Calu3 (cell line): ENCODE data around the gene LAMP1. TPM values are rescaled to one million over a fixed set of nuclear protein-coding genes. Genes with fewer than 3 reads are reported as not detected.

Experiments used
- BruUV-seq: library from RNA; stranded (reverse); fragments of 400-500 nt; replicated peaks from 2 replicates; lab custom pipeline; 2021; lab: Mats Ljungman, UMichigan
- CTCF ChIA-PET: fragments of 300-600 bp; sonication (Branson Sonifier 250); formaldehyde crosslinking; loops from one replicate; lab custom pipeline; 2022; ENCODE audit warnings: antibody characterized with exemption; lab: Charles Lee
- DNase-seq: peaks from one replicate; pipeline ENCODE4 v3.0.0; 2022
- H3K27ac Mint-ChIP-seq: one replicate; pipeline ENCODE4 v1.8.0; 2022; ENCODE audit warnings: mixed read lengths; ENCODE audit not compliant: unreplicated experiment
- H3K27me3 Mint-ChIP-seq: one replicate; pipeline ENCODE4 v1.8.0; 2022; ENCODE audit warnings: mixed read lengths; ENCODE audit not compliant: unreplicated experiment
- H3K36me3 Mint-ChIP-seq: one replicate; pipeline ENCODE4 v1.8.0; 2022; ENCODE audit warnings: mild to moderate bottlenecking, moderate library complexity, mixed read lengths; ENCODE audit not compliant: insufficient read depth, unreplicated experiment
- H3K4me1 Mint-ChIP-seq: one replicate; pipeline ENCODE4 v1.8.0; 2022; ENCODE audit warnings: mild to moderate bottlenecking, low read depth, mixed read lengths; ENCODE audit not compliant: unreplicated experiment
- H3K4me3 Mint-ChIP-seq: one replicate; pipeline ENCODE4 v1.8.0; 2022; ENCODE audit warnings: mild to moderate bottlenecking, low read depth, moderate library complexity, mixed read lengths; ENCODE audit not compliant: unreplicated experiment
- H3K9me3 Mint-ChIP-seq: one replicate; pipeline ENCODE4 v1.8.0; 2022; ENCODE audit warnings: low read depth, mixed read lengths; ENCODE audit not compliant: unreplicated experiment
- intact Hi-C: fragments of 100-400 bp; cut with micrococcal nuclease; formaldehyde crosslinking; loops from one replicate; pipeline ENCODE4 v1.10.0; 2022; ENCODE audit not compliant: unreplicated experiment
- total RNA-seq: library from RNA; stranded (reverse); gene quantifications from 2 replicates; pipeline ENCODE4 v1.2.3, GENCODE V29; 2022
- TF ChIP-seq, protein P1 (sequence below): fragments of 200-600 bp; IDR thresholded peaks from one replicate; pipeline ENCODE4 v1.8.0; 2022; ENCODE audit warnings: antibody characterized with exemption; ENCODE audit not compliant: unreplicated experiment

Gene LAMP1
- total RNA-seq, 1 experiment from 2014 or later: 70.7 TPM

- no peak overlapping the region for H3K27ac Mint-ChIP-seq
- no peaks in the 10 kb centered on the region for H3K4me1 Mint-ChIP-seq
- no peak for DNase-seq
- TF ChIP-seq, protein P1, sequence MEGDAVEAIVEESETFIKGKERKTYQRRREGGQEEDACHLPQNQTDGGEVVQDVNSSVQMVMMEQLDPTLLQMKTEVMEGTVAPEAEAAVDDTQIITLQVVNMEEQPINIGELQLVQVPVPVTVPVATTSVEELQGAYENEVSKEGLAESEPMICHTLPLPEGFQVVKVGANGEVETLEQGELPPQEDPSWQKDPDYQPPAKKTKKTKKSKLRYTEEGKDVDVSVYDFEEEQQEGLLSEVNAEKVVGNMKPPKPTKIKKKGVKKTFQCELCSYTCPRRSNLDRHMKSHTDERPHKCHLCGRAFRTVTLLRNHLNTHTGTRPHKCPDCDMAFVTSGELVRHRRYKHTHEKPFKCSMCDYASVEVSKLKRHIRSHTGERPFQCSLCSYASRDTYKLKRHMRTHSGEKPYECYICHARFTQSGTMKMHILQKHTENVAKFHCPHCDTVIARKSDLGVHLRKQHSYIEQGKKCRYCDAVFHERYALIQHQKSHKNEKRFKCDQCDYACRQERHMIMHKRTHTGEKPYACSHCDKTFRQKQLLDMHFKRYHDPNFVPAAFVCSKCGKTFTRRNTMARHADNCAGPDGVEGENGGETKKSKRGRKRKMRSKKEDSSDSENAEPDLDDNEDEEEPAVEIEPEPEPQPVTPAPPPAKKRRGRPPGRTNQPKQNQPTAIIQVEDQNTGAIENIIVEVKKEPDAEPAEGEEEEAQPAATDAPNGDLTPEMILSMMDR: no peak
- intact Hi-C loops: no loop called here
- CTCF ChIA-PET: no interaction called here
- H3K36me3 Mint-ChIP-seq: peaks cover 10% of the 10 kb centered on the region
- H3K4me3 Mint-ChIP-seq: no peak overlapping the region
- no peaks in the 10 kb centered on the region for H3K27me3 Mint-ChIP-seq
- H3K9me3 Mint-ChIP-seq: no peaks in the 10 kb centered on the region
- BruUV-seq: no TSS peak
Measured at GRCh38 chr13:113360446-113360845, 63.4 kb downstream of the LAMP1 start.

DNA sequence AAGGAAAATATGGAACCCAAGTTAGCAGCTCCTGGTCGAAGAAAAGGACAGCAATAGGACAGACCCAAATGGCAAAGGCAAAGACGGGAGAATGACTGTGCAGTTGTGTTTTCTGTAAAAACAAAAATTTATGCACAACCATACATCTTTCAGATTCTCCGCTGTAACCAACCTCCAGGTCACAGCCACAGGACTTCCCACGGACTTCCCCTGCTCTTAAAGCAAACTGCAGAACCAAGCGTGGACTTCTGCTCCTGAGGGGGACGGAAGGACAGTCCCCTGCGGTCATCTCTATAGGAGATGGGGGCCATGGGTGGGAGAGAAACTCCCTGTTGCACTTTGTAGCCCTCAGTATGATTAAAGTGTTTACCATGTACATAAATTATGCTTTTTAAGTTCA lies 64.4 kb downstream of the LAMP1 start:
- intact Hi-C loops: no loop called here
- DNase-seq: no peak
- H3K4me3 Mint-ChIP-seq: no peak overlapping the region
- peaks cover 10% of the 10 kb centered on the region for H3K36me3 Mint-ChIP-seq
- CTCF ChIA-PET: no interaction called here
- H3K4me1 Mint-ChIP-seq: no peaks in the 10 kb centered on the region
- no TSS peak for BruUV-seq
- H3K27ac Mint-ChIP-seq: no peak overlapping the region
- no peaks in the 10 kb centered on the region for H3K9me3 Mint-ChIP-seq
- H3K27me3 Mint-ChIP-seq: no peaks in the 10 kb centered on the region
- TF ChIP-seq, protein P1: no peak

DNA sequence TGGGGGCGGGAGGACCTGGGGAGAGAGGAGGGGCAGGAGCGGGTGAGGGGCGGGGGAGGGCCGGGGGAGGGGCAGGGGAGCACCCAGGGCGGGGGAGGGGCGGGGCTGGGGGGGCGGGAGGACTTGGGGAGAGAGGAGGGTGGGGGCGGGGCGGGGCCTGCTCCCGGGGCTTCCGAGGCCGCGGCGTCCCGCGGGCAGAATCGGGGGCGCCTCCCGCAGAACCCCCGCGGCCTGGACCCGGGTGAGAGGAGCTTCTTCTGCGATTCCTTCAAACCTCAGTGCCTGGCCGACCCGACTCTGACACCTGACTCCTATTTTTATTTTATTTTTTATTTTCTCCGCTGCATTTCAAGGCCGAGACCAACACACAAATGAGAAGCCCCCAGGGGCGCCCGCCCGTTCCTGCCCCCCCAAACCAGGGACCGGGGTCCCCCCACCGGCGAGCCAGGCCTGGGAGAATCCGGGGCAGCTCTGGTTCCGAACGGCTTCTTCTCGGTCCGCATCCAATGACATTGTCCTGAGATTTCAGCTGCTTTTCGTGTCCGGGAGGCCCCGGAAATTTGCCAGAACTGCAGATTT lies 67.4 kb downstream of the LAMP1 start:
- TF ChIP-seq, protein P1: no peak
- H3K4me1 Mint-ChIP-seq: no peaks in the 10 kb centered on the region
- H3K27ac Mint-ChIP-seq: no peak overlapping the region
- H3K9me3 Mint-ChIP-seq: no peaks in the 10 kb centered on the region
- H3K36me3 Mint-ChIP-seq: peaks cover 10% of the 10 kb centered on the region
- H3K27me3 Mint-ChIP-seq: no peaks in the 10 kb centered on the region
- BruUV-seq: no TSS peak
- intact Hi-C loops: no loop called here
- CTCF ChIA-PET: no interaction called here
- H3K4me3 Mint-ChIP-seq: no peak overlapping the region
- DNase-seq: no peak

- no TSS peak for BruUV-seq
- CTCF ChIA-PET: no interaction called here
- H3K27ac Mint-ChIP-seq: no peak overlapping the region
- DNase-seq: no peak
- no peaks in the 10 kb centered on the region for H3K4me1 Mint-ChIP-seq
- H3K9me3 Mint-ChIP-seq: no peaks in the 10 kb centered on the region
- TF ChIP-seq, protein P1: no peak
- H3K4me3 Mint-ChIP-seq: no peak overlapping the region
- H3K27me3 Mint-ChIP-seq: no peaks in the 10 kb centered on the region
- peaks cover 10% of the 10 kb centered on the region for H3K36me3 Mint-ChIP-seq
- intact Hi-C loops: no loop called here
Measured at GRCh38 chr13:113364901-113365582, 68.0 kb downstream of the LAMP1 start.
